Fibroblast of pulmonary artery (primary cell): ENCODE measurements around the gene MAML2.
A peak's percentile ranks its signal among the peaks of the same experiment; 100 is the strongest.

Experiments
- DNase-seq: peaks from one replicate; pipeline ENCODE4 v3.0.0-alpha.2; 2010; ENCODE audit warnings: low read depth
- H3K4me3 ChIP-seq: replicated peaks from 2 replicates; pipeline ENCODE4 v1.5.1; 2011; ENCODE audit warnings: low read depth, mild to moderate bottlenecking, control low read depth, low read length, moderate library complexity
- TF ChIP-seq, protein P1 (sequence below): IDR thresholded peaks from 2 replicates; pipeline ENCODE4 v1.5.1; 2011; ENCODE audit warnings: mild to moderate bottlenecking, control low read depth, low read length, inconsistent platforms; ENCODE audit errors: missing control alignments

Gene MAML2

GRCh38 chr11:96172604-96173003, 170.4 kb downstream of the MAML2 start:
- H3K4me3 ChIP-seq: no peak overlapping the region
- no peak for DNase-seq

DNA sequence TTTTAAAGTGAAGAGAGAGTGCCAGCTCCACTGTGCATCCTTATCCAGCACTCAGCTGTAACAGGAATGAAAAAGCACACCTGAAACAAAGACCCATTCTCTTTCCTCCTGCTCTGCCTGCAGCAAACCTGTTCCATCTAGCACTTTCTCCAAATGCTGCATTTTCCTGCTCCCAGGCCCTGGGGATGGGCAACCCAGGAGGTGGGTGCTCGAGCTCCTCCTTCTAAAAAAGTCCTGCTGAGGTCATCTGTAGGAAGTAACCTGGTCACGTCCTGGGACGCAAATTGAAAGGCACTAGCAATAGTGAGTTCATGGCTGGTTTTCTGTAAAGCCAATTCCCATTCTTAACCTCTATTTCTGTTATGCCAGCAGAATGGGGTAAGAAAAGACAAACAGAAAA, 173.7 kb downstream of the MAML2 start:
- no peak for DNase-seq
- TF ChIP-seq, protein P1, sequence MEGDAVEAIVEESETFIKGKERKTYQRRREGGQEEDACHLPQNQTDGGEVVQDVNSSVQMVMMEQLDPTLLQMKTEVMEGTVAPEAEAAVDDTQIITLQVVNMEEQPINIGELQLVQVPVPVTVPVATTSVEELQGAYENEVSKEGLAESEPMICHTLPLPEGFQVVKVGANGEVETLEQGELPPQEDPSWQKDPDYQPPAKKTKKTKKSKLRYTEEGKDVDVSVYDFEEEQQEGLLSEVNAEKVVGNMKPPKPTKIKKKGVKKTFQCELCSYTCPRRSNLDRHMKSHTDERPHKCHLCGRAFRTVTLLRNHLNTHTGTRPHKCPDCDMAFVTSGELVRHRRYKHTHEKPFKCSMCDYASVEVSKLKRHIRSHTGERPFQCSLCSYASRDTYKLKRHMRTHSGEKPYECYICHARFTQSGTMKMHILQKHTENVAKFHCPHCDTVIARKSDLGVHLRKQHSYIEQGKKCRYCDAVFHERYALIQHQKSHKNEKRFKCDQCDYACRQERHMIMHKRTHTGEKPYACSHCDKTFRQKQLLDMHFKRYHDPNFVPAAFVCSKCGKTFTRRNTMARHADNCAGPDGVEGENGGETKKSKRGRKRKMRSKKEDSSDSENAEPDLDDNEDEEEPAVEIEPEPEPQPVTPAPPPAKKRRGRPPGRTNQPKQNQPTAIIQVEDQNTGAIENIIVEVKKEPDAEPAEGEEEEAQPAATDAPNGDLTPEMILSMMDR: no peak

More at GRCh38 chr11:96172604-96173003, 170.4 kb downstream of the MAML2 start:
- TF ChIP-seq, protein P1: no peak

DNA sequence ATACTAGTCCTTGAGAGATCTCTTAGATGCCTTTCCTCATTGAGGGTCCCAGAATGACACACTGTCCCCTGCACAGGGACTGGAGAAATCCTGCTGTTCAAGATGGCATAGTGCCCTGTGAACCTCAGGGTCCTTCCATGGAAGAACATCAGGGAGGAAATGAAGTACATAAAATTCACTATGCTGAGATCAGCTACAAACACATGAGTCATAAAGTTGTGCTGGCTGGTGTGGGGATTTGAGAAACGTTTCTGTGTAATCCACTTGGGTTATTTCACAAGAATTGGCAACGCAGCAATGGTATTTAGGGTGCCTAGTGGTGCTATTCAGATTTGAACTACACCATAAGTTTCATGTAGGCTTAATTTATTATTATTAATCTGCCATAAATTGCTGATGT, 174.4 kb downstream of the MAML2 start:
- TF ChIP-seq, protein P1: no peak
- H3K4me3 ChIP-seq: no peak overlapping the region
- peak; percentile 97 for DNase-seq

More for the DNA sequence above, 173.7 kb downstream of the MAML2 start:
- no peak overlapping the region for H3K4me3 ChIP-seq

DNA sequence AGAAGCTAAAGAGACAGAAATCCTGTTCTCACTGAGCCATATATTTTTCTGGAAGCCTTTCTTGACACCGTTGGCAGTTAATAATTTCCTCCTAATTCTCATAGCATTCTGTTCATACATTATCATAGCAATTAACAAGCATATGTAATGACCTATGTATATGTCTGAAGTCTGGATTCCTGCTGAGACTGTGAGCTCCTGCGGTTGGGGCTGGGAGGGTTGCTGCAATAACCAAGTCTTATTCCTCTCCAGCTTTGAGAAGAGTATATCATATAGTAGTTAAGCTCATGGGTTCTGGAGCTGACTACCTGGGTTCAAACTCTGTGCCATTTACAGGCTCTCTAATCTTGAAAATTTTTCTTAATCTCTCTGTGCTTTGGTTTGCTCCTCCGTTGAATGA, 175.2 kb downstream of the MAML2 start:
- H3K4me3 ChIP-seq: no peak overlapping the region
- DNase-seq: no peak
- TF ChIP-seq, protein P1: no peak

DNA sequence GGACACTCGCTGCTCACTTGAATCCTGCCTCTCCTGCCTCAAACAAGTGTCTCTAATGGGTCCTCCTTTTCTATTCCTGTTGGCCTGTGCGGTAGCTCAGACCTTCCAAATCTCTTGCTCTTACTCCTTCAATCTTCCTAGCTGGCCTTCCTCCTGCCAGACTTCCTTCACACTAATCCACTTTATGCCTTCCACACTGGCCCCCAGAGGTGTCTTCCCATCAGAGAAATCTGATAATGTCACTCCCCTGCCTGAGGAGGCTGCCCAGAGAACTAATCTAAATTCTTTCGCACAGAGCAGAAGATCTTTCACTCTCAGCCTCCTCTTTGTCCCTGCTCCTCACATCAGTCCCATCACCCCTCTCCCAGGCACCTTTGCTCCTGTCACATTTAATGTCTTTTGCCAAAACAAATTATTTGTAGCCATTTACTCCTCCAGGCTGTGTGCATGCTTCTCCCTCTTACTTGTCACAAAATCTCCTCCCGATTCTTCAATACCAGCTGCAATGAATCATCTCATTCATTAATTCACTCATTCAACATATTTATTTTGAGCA, 175.7 kb downstream of the MAML2 start:
- no peak overlapping the region for H3K4me3 ChIP-seq
- TF ChIP-seq, protein P1: no peak
- DNase-seq: no peak

DNA sequence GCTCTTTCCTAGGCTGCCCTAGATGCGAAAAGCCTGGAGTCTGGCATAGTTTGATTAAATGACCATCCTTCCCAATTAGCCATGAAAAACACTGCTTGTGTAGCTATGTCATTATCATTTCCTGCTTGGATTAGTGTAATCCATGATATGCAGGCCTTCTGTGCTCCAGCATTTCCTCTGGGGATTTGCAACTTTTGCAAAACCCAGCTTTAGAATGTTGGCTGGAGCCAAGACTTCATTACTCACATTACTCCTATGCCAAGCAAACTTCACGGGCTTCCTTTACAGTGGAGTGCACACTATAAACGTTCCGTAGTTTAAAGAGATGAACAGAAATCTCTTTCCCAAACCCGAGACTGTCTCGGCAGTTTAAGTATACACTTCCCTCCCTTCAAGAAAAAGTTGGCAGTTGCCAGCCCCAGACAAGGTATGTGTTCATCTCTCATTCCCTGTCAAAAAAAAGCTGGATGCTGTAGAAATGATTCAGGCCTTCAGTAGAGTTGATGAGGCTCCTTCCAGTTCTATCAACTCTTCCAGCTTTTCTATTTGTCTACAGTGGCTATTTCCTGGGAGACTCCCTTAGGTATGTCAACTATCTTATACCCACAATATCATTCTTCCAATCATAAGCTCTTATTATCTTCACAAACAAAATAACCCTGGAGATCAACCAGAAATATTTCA, 180.0 kb downstream of the MAML2 start:
- peak; percentile 98 for DNase-seq
- peak overlapping the region; percentile 20 for H3K4me3 ChIP-seq
- TF ChIP-seq, protein P1: no peak
